Stomach (tissue), 4 donors: ENCODE data around the gene RALGAPB.
"Not testable (repeated sequence)": the region's sequence is repeated elsewhere in the genome, so short reads cannot be mapped to it uniquely, and the experiment has no call there.

ENCODE experiments used
- CTCF ChIP-seq, 7 experiments: fragments of 450-650 bp in 4 of 7; fragments of 200-600 bp in 3 of 7; sonication (generic) in 3 of 7; IDR thresholded peaks; one replicate each; pipeline ENCODE4 v1.5.1; 2016 to 2019; ENCODE audit warnings: antibody characterized with exemption in 7 of 7, control low read depth in 2 of 7, mild to moderate bottlenecking in 1 of 7
- EP300 ChIP-seq: sonication (generic); formaldehyde crosslinking; IDR thresholded peaks from one replicate; pipeline ENCODE4 v1.6.1; 2017; ENCODE audit warnings: antibody characterized with exemption
- POLR2A ChIP-seq, 4 donors: fragments of 450-650 bp; IDR thresholded peaks; one replicate each; pipeline ENCODE4 v1.6.1; 2016; ENCODE audit warnings: antibody characterized with exemption in 4 of 4, control low read depth in 2 of 4, mild to moderate bottlenecking in 1 of 4, moderate library complexity in 1 of 4
- POLR2AphosphoS5 ChIP-seq, 3 donors: sonication (generic); formaldehyde crosslinking; IDR thresholded peaks; one replicate each; pipeline ENCODE4 v1.6.1; 2016; ENCODE audit warnings: antibody characterized with exemption in 3 of 3

- TF ChIP-seq CTCF (IDR thresholded peaks at IDR 0.05); POLR2A (IDR thresholded peaks at IDR 0.05); POLR2AphosphoS5 (IDR thresholded peaks at IDR 0.05); EP300: not testable (repeated sequence)
These were observed 39.8 kb upstream of the RALGAPB start for GRCh38 chr20:38432870-38433269.
